WERI-Rb-1 (cell line): Measurements from ENCODE around the gene ATP23.

Experiments
- DNase-seq: peaks from one replicate; pipeline ENCODE4 v3.0.0-alpha.2; 2020
- H3K27ac ChIP-seq: fragments of 250-450 bp; sonication (Bioruptor Pico); 2 replicates; pipeline ENCODE4 v1.5.1; 2020; ENCODE audit warnings: mild to moderate bottlenecking, moderate library complexity
- H3K27me3 ChIP-seq: fragments of 250-450 bp; sonication (Bioruptor Pico); 2 replicates; pipeline ENCODE4 v1.5.1; 2021; ENCODE audit warnings: mild to moderate bottlenecking, low read depth, moderate library complexity; ENCODE audit not compliant: insufficient read depth, severe bottlenecking
- H3K36me3 ChIP-seq: fragments of 250-450 bp; sonication (Bioruptor Pico); 2 replicates; pipeline ENCODE4 v1.5.1; 2020; ENCODE audit warnings: mild to moderate bottlenecking, moderate library complexity
- H3K4me3 ChIP-seq: 2 replicates; pipeline ENCODE4 v1.5.1; 2011; ENCODE audit warnings: low read depth, mild to moderate bottlenecking, control low read depth, low read length
- H3K9me3 ChIP-seq: fragments of 250-450 bp; sonication (Bioruptor Pico); 2 replicates; pipeline ENCODE4 v1.5.1; 2021; ENCODE audit warnings: mild to moderate bottlenecking, moderate library complexity; ENCODE audit not compliant: severe bottlenecking
- TF ChIP-seq, protein P1 (sequence below): IDR thresholded peaks from 2 replicates; pipeline ENCODE4 v1.5.1; 2011; ENCODE audit warnings: low read depth, mild to moderate bottlenecking, control low read depth, inconsistent platforms, low read length

Gene ATP23

GRCh38 chr12:57906821-57907220, 34.5 kb upstream of the ATP23 start:
- TF ChIP-seq, protein P1, sequence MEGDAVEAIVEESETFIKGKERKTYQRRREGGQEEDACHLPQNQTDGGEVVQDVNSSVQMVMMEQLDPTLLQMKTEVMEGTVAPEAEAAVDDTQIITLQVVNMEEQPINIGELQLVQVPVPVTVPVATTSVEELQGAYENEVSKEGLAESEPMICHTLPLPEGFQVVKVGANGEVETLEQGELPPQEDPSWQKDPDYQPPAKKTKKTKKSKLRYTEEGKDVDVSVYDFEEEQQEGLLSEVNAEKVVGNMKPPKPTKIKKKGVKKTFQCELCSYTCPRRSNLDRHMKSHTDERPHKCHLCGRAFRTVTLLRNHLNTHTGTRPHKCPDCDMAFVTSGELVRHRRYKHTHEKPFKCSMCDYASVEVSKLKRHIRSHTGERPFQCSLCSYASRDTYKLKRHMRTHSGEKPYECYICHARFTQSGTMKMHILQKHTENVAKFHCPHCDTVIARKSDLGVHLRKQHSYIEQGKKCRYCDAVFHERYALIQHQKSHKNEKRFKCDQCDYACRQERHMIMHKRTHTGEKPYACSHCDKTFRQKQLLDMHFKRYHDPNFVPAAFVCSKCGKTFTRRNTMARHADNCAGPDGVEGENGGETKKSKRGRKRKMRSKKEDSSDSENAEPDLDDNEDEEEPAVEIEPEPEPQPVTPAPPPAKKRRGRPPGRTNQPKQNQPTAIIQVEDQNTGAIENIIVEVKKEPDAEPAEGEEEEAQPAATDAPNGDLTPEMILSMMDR, result no peak
- Histone ChIP-seq H3K9me3 (no peaks in the 10 kb centered on the region), H3K36me3 (no peaks in the 10 kb centered on the region), H3K4me3 (no peak overlapping the region), H3K27me3 (peaks cover 14% of the 10 kb centered on the region), H3K27ac (no peak overlapping the region)
- DNase-seq, result no peak

DNA sequence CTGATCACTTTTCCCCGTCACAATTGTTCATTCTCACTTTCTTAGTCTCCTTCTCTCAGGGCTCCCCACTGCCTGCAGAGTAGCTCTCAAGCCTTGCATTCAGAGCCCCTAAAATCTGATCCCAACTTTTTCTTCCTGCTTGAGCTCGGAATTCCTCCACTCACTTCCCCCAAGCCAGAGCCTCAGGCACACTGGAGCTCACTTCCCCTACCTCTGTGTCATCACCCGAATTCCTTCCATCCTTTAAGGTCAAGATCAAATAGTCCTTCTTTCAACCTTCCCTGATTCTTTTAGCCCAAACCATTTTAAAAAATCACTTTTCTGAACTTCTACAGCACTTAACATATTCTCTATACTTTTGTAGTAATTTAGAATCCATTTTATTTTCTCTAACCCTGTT, 34.1 kb upstream of the ATP23 start:
- Histone ChIP-seq H3K4me3 (no peak overlapping the region), H3K36me3 (no peaks in the 10 kb centered on the region), H3K27ac (no peak overlapping the region), H3K9me3 (no peaks in the 10 kb centered on the region), H3K27me3 (peaks cover 17% of the 10 kb centered on the region)
- no peak for DNase-seq
- TF ChIP-seq, protein P1, result no peak

DNA sequence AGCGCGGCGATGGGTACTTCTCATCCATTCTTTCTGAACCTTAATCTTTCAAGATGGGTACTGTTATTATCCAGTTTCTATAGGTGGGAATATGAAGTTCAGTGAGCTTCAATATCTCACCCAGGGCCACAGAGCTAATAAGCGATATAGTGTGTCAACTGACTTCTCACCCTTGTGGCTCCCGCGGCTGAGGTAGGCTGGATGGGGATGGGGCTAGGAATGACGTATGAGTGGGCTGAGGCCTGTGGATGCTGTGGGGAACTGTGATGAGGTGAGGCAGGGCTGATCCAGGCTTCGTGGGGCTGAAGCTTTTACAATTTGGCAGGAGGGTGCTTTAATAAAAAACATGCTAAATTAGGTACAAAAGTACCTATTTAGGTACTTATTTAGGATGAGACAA, 32.9 kb upstream of the ATP23 start:
- no peak overlapping the region for H3K4me3 ChIP-seq
- H3K27me3 ChIP-seq, result peaks cover 17% of the 10 kb centered on the region
- no peaks in the 10 kb centered on the region for H3K9me3 ChIP-seq
- H3K36me3 ChIP-seq, result no peaks in the 10 kb centered on the region
- DNase-seq, result no peak
- TF ChIP-seq, protein P1, result no peak
- H3K27ac ChIP-seq, result no peak overlapping the region

DNA sequence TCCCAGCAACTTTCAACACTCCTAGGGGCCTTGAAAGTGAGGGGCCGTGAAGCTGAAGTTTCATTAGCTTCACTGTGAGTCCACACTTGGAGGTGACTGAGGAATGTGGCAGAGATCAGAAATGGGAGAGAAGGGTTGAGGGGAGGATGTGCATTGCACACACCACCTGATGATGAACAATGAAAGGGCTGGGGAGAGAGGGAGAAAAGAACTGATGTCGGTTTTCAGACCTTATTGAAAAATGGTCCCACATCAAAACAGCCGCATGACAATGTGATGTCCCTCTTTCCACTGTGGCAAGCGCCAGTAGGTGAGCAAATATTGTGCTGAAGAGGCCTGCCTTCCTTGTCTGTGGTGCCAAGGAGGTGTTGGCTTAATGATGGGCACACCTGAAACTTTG, 32.3 kb upstream of the ATP23 start:
- TF ChIP-seq, protein P1, result no peak
- Histone ChIP-seq H3K36me3 (no peaks in the 10 kb centered on the region), H3K4me3 (no peak overlapping the region), H3K27me3 (peaks cover 17% of the 10 kb centered on the region), H3K9me3 (no peaks in the 10 kb centered on the region), H3K27ac (no peak overlapping the region)
- DNase-seq, result no peak

- H3K27me3 ChIP-seq, result peaks cover 17% of the 10 kb centered on the region
- TF ChIP-seq, protein P1, result no peak
- DNase-seq, result no peak
- H3K4me3 ChIP-seq, result no peak overlapping the region
- H3K36me3 ChIP-seq, result no peaks in the 10 kb centered on the region
- H3K27ac ChIP-seq, result no peak overlapping the region
- H3K9me3 ChIP-seq, result no peaks in the 10 kb centered on the region
These were observed 31.8 kb upstream of the ATP23 start for GRCh38 chr12:57909611-57910010.

DNA sequence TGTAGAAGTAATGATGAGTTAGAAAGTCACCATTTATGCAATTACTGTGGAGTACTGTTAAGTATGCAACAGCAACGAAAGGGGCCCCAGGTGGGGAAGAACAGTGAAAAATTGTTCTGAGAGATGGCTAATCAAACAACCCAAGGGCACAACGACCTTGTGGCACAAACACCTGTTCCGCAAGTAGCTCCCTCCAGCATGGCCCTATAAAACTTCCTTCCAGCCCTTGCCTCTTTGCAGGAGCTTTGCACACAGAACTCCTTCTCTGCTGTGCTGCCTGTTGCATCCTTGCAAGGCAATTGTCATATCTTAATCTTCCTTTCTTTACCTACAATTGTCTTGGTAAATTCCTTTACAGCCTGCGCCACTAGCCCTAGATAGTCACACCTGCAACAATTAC, 23.2 kb upstream of the ATP23 start:
- H3K36me3 ChIP-seq, result no peaks in the 10 kb centered on the region
- no peaks in the 10 kb centered on the region for H3K27me3 ChIP-seq
- no peak for DNase-seq
- TF ChIP-seq, protein P1, result no peak
- no peaks in the 10 kb centered on the region for H3K9me3 ChIP-seq
- H3K4me3 ChIP-seq, result no peak overlapping the region
- no peak overlapping the region for H3K27ac ChIP-seq
